ENCODE results near the gene COL20A1. TPM values are rescaled to one million over a fixed set of nuclear protein-coding genes. Genes with fewer than 3 reads are reported as not detected.

COL20A1 gene
- total RNA-seq, 2 experiments from 2014 or later = not detected

DNA sequence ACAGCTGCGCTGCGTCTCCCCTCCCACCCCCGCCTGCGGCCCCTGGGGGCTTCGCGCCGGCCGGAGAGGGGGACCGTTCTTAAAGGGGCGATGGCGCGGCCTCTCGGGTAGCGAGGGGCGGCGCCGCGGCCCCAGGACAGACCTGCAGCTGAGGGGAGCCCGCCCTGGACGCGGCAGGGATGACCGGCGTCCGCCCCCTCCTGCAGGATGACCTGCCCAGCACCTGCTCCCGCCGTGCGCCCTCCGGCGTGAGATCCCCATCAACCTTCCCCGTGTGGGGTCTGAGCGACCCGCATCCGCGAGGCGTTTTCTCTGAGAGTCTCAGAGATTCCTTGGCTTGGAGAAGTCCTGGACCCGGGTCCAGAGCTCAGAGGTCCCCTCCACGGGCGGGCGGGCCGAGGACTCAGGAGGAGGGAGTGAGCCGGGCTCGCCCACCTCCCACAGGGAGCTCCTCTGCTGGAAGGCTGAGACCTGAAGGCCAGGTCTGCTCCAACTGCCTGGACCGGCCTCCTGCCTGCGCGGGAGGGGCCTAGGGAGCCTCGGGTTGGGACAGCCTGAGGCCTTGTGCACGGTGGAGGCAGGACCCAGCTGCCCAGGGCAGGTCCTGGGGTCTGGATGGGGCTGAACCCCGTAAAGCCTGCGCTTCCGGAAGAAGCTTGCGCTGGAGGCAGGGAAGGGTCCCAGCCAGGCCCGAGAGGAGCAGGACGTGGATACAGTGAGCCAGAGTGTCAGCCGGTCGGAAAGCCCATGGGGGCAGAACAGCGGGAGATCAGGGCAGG lies 38.2 kb upstream of the COL20A1 start:
- Mint-ChIP-seq H3K4me1 (no peaks in the 10 kb centered on the region), H3K9me3 (ENCODE audit: low read depth) (no peaks in the 10 kb centered on the region), H3K4me3 (no peak overlapping the region), H3K27me3 (peaks cover 46% of the 10 kb centered on the region), H3K36me3 (no peaks in the 10 kb centered on the region), H3K27ac (no peak overlapping the region)
- ATAC-seq (no peak), DNase-seq (no peak)
- CTCF ChIA-PET = interaction anchor here (1.6 kb wide), 1 partner anchor 31 kb away, joined by 5 read pairs; no protein-coding TSS in a partner anchor

DNA sequence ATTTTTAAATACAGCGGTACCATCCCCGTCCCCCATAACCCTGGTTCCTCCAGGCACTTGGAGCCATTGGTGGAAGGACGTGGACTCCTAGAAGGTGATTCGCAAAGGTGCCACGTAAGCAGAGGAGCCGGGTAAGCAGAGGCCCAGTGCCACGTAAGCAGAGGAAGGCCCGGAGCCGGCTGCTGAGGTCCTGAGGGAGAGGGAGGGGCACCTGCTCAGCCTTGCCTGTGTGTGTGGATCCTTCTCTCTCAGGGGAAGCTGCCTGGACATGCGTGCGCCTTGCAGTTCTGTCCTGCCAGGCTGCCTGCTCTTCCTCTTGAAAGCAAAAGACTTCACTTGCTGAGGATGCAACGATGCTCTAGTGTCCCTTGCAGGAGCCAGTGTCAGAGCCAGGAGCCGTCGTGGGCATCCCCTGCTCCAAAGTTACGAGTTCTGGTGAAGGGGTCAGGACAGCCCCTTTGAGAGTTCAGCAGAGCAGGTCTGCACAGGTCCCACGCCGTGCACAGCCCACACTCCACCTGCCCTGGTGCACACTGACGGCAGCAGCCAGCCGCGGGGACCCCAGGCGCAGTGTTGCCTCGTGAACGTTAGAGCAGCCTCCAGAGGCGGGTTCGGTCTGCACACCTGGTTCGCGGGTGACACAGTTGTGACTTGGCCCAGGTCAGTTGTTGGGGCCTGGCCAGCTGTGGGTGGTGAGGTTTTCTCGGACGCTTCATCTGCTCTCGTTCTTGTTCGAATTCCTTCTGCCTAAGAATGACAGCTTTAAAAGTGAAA lies 36.9 kb upstream of the COL20A1 start:
- Mint-ChIP-seq H3K27ac (no peak overlapping the region), H3K9me3 (ENCODE audit: low read depth) (no peaks in the 10 kb centered on the region), H3K4me3 (no peak overlapping the region), H3K36me3 (no peaks in the 10 kb centered on the region), H3K4me1 (no peaks in the 10 kb centered on the region), H3K27me3 (peaks cover 43% of the 10 kb centered on the region)
- DNase-seq (no peak), ATAC-seq (no peak)
- CTCF ChIA-PET = interaction anchor here (1.6 kb wide), 1 partner anchor 33 kb away, joined by 5 read pairs; no protein-coding TSS in a partner anchor

DNA sequence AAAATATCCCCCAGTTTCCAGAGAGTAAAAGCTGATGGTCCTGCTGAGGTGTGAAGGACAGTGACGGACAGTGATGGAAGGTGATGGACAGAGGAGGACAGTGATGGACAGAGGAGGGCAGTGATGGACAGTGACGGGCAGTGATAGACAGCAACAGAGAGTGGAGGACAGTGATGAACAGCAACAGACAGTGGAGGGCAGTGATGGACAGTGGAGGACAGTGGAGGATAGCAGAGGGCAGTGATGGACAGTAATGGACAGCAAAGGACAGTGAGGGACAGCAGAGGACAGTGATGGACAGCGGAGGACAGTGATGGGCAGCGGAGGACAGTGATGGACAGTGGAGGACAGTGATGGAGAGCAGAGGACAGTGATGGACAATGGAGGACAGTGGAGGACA lies 36.0 kb upstream of the COL20A1 start:
- ATAC-seq = no peak
- DNase-seq = no peak
- no peak overlapping the region for H3K4me3 Mint-ChIP-seq
- CTCF ChIA-PET = no interaction called here
- no peak overlapping the region for H3K27ac Mint-ChIP-seq
- H3K4me1 Mint-ChIP-seq = no peaks in the 10 kb centered on the region
- no peaks in the 10 kb centered on the region for H3K9me3 Mint-ChIP-seq (ENCODE audit: low read depth)
- H3K27me3 Mint-ChIP-seq = peaks cover 40% of the 10 kb centered on the region
- no peaks in the 10 kb centered on the region for H3K36me3 Mint-ChIP-seq

DNA sequence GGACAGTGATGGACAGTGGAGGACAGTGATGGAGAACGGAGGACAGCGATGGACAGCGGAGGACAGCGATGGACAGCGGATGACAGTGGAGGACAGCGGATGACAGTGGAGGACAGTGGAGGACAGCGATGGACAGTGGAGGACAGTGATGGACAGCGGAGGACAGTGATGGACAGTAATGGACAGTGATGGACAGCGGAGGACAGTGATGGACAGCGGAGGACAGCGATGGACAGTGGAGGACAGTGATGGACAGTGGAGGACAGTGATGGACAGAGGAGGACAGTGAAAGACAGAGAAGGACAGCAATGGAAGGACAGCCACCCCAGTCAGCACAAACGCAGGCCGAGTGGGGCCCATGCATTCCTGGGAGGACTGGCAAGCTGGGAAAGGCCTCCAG lies 35.4 kb upstream of the COL20A1 start:
- CTCF ChIA-PET = no interaction called here
- Mint-ChIP-seq H3K27me3 (peaks cover 33% of the 10 kb centered on the region), H3K4me1 (peaks cover 5% of the 10 kb centered on the region), H3K36me3 (no peaks in the 10 kb centered on the region), H3K9me3 (ENCODE audit: low read depth) (no peaks in the 10 kb centered on the region), H3K4me3 (no peak overlapping the region), H3K27ac (no peak overlapping the region)
- DNase-seq (no peak), ATAC-seq (no peak)

DNA sequence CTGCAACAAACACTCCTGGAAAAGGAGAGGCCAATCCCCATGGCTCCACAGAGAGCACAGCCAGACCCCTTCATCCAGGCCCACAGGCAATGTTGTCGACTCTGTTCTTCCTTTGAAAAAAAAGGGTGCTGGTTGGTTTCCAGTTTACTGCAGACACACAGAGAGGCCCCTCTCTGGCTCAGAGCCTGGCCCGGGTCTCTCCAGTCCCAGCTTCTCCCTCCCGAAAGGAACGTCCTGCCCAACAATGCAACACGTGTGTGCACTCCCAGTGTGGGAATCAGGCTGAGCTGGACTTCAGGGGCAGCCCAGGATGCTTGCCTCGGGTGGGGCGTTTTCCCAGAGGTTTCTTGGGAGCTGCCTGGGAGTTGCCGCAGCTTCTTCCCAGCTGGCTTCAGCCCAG lies 34.2 kb upstream of the COL20A1 start:
- no peaks in the 10 kb centered on the region for H3K9me3 Mint-ChIP-seq (ENCODE audit: low read depth)
- H3K4me3 Mint-ChIP-seq = no peak overlapping the region
- ATAC-seq (no peak), DNase-seq (no peak)
- CTCF ChIA-PET = interaction anchor here (0.9 kb wide), 1 partner anchor 31 kb away, joined by 3 read pairs; no protein-coding TSS in a partner anchor
- H3K36me3 Mint-ChIP-seq = no peaks in the 10 kb centered on the region
- H3K27me3 Mint-ChIP-seq = peaks cover 27% of the 10 kb centered on the region
- peaks cover 5% of the 10 kb centered on the region for H3K4me1 Mint-ChIP-seq
- H3K27ac Mint-ChIP-seq = no peak overlapping the region

DNA sequence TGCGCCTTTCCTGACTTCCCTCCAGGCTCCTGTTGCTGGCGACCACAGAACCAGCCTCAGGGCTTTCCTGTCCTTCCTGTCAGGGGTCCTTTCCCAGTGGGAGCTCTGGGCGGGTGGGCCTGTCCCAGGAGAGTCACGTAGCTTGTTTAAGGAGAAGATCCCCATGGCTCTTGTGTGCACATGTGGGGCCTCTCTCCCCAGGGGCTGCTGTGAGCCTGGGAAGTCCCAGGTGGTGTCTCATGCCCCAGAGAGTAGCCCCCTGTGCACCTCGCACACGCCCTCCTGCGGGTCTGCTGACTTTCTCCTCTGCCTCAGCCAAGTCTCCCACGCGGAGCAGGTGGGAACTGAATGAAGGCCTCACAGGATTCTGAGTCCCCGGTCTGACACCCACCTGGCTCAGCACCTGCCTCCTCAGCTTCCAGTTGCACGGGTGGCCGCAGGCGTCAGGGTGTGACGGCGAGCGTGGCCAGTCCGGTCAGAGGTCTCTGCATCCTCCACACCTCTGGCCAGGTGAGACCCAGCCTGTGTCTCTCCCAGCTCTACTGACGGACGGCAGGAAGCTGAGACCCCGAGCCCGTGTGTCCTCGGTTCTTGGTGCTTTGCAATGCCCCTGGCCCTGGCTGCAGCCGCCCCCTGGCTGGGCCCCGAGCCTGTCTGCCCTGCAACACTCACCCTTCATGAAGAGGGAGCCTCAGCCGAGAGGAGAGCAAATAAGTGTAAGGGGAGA lies 33.1 kb upstream of the COL20A1 start:
- no peak overlapping the region for H3K27ac Mint-ChIP-seq
- H3K4me1 Mint-ChIP-seq = peaks cover 5% of the 10 kb centered on the region
- H3K27me3 Mint-ChIP-seq = peaks cover 32% of the 10 kb centered on the region
- DNase-seq (no peak), ATAC-seq (no peak)
- H3K9me3 Mint-ChIP-seq (ENCODE audit: low read depth) = no peaks in the 10 kb centered on the region
- no peaks in the 10 kb centered on the region for H3K36me3 Mint-ChIP-seq
- CTCF ChIA-PET = no interaction called here
- H3K4me3 Mint-ChIP-seq = no peak overlapping the region

DNA sequence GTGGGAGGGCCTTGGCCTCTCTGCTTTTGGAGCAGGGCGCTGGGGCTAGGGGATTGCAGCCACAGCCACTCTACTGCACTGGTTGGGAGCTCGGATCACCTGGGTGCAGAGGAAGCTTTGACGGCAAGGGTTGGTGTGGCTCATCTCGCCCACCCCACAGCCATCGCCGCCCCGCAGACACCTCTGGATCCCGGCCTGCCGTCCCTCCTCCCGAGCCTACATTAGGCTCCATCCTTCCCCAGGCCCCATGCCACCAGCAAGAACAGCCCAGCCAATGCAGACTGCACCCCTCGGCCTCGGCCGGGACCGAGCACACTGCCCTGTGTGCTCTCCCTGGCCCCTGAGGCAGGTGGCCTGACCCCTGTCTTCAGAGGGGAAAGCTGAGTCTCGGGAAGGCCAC lies 32.5 kb upstream of the COL20A1 start:
- DNase-seq (no peak), ATAC-seq (no peak)
- no peaks in the 10 kb centered on the region for H3K36me3 Mint-ChIP-seq
- no peaks in the 10 kb centered on the region for H3K9me3 Mint-ChIP-seq (ENCODE audit: low read depth)
- peaks cover 25% of the 10 kb centered on the region for H3K27me3 Mint-ChIP-seq
- no peak overlapping the region for H3K27ac Mint-ChIP-seq
- peaks cover 5% of the 10 kb centered on the region for H3K4me1 Mint-ChIP-seq
- CTCF ChIA-PET = no interaction called here
- H3K4me3 Mint-ChIP-seq = no peak overlapping the region

DNA sequence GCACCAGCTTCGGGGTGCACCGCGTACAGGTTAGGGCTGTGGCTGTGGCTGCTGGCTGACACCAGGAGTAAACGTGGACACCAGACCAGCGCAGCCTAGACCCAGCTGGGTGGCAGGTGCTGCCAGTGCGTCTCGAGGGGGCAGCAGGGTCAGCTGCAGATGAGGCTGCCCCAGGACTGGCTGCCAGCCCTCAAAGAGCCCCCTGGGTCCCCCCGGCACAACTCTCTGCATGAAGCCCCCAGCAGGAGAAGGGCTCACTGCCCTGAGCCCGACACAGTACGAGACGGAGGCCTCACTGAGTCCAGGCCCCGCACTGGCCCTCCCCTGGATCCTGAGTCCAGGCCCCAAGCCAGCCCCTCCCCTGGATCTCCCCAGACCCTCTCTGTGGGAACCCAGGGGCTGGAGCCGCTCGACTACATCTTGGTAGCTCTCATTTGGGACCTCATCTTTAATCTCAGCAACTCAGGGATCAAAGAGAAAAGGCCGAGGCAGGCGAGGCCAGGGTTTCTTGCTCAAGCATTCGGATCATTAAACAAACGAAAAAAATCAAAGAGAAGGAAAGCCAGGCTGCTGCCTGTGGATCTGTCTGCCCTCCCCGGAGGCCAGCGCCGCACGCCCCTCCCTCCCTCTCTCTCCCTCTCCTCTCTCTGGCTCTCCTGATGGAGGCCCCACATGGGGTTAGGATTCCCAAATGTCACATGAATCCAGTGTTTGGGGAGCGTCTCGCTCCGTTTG lies 31.8 kb upstream of the COL20A1 start:
- ATAC-seq = no peak
- no peak overlapping the region for H3K27ac Mint-ChIP-seq
- peaks cover 26% of the 10 kb centered on the region for H3K27me3 Mint-ChIP-seq
- CTCF ChIA-PET = no interaction called here
- H3K9me3 Mint-ChIP-seq (ENCODE audit: low read depth) = no peaks in the 10 kb centered on the region
- no peaks in the 10 kb centered on the region for H3K36me3 Mint-ChIP-seq
- no peak overlapping the region for H3K4me3 Mint-ChIP-seq
- H3K4me1 Mint-ChIP-seq = peaks cover 5% of the 10 kb centered on the region
- DNase-seq = no peak

DNA sequence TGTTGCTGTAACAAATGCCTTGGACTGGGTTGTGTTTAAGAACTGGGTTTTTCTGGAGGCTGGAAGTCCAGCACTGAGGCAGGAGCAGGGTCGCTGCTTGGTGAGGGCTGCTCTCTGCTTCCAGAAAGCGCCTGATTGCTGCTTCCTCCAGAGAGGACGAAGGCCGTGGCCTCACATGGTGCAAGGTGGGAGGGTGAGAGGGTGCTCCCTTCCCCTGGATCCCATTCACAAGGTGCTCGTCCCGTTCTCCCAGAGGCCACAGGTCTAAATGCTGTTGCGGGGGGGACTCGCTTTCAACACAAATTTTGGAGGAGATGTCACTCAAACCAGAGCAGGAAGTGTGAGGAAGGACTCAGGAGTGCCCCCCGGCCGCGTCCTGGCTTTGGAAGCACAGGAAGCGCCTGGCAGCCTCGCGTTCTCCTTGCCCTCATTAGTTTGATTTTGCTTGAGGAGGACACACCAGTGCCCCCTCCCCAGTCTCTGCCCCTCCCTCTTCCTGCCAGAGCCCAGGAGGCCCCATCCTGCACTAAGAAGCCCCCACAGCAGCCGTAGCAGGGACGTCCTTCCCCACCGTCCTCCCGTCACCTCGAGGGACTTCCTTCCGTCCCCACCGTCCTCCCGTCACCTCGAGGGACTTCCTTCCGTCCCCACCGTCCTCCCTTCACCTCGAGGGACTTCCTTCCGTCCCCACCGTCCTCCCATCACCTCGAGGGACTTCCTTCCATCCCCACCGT lies 31.0 kb upstream of the COL20A1 start:
- Mint-ChIP-seq H3K4me1 (peaks cover 5% of the 10 kb centered on the region), H3K27ac (no peak overlapping the region), H3K4me3 (no peak overlapping the region), H3K27me3 (peaks cover 21% of the 10 kb centered on the region), H3K9me3 (ENCODE audit: low read depth) (no peaks in the 10 kb centered on the region), H3K36me3 (no peaks in the 10 kb centered on the region)
- ATAC-seq (no peak), DNase-seq (no peak)
- CTCF ChIA-PET = no interaction called here

DNA sequence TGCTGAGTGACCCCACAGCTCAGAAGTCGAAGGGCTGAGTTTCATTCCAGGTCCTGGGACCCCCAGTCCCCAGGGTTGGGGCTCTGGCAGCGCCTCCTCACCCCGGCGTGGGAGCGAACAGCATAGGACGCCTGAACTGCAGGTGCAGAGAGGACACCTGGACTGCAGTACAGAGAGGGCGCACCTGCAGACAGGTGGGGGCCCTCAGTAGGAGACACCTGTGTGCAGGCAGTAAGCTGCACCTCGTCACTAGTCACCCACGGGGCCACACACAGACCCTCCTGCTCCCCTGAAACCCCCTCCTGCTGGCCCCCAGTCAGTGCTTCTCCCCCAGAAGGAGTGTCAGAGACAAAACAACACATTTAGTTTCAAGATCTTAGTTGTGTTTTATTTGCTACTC lies 30.1 kb upstream of the COL20A1 start:
- DNase-seq (no peak), ATAC-seq (no peak)
- Mint-ChIP-seq H3K4me3 (no peak overlapping the region), H3K36me3 (no peaks in the 10 kb centered on the region), H3K27me3 (peaks cover 19% of the 10 kb centered on the region), H3K9me3 (ENCODE audit: low read depth) (no peaks in the 10 kb centered on the region), H3K27ac (no peak overlapping the region), H3K4me1 (peaks cover 5% of the 10 kb centered on the region)
- CTCF ChIA-PET = no interaction called here

DNA sequence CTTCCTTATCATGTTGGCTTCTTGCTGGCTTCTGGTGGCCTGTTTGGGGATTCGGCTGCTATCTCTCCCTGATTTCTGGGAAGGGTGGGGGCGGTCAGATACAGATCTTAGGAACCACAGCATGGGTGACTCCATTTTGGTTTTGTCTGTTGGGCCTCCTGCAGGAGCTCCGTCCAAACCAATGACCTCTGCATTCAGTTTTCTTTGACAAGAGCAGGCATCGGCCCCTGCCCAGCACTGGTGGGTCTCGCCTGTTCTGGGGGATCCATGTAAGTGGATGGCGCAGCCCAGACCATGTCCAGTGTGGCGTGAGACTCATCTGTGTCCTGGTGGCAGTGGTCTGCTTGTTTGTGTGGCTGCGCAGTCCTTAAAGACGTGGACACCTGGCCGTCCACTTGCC lies 29.0 kb upstream of the COL20A1 start:
- CTCF ChIA-PET = no interaction called here
- peaks cover 5% of the 10 kb centered on the region for H3K4me1 Mint-ChIP-seq
- H3K27ac Mint-ChIP-seq = no peak overlapping the region
- no peaks in the 10 kb centered on the region for H3K36me3 Mint-ChIP-seq
- no peaks in the 10 kb centered on the region for H3K9me3 Mint-ChIP-seq (ENCODE audit: low read depth)
- no peak overlapping the region for H3K4me3 Mint-ChIP-seq
- ATAC-seq = no peak
- no peak for DNase-seq
- H3K27me3 Mint-ChIP-seq = peaks cover 19% of the 10 kb centered on the region

DNA sequence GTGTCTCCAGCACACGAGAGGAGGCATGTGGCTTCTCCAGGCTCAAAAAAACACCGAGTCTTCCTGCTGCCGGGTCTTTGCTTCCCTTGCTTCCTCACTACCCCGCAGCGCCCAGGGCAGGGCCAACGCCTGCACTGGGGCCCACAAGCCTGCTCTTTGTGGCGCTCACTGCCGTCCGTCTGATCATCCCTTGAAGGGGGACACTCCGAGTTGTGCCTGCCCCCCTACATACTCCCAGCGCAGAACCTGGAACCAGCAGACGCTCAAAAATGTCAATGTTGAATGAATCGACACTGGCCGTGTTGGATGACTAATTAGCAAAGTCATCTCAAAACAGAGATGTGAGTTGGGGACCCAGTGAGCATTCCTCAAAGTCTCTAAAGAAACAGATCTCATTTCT lies 28.5 kb upstream of the COL20A1 start:
- Mint-ChIP-seq H3K4me1 (peaks cover 5% of the 10 kb centered on the region), H3K27me3 (peaks cover 19% of the 10 kb centered on the region), H3K4me3 (no peak overlapping the region), H3K36me3 (no peaks in the 10 kb centered on the region), H3K27ac (no peak overlapping the region), H3K9me3 (ENCODE audit: low read depth) (no peaks in the 10 kb centered on the region)
- ATAC-seq = no peak
- no peak for DNase-seq
- CTCF ChIA-PET = no interaction called here

All from activated CD8-positive, alpha-beta memory T cell treated with anti-CD3 and anti-CD28 coated beads, Interleukin-2, amount 10 ng/mL, durations not matched to agents 7 days and 5 days (primary cell).